HEK293T (cell line): ENCODE results near the gene SIK3.
"Not testable (repeated sequence)": the region's sequence is repeated elsewhere in the genome, so short reads cannot be mapped to it uniquely, and the experiment has no call there.

Experiments
- ARNT ChIP-seq: fragments of 450-650 bp; IDR thresholded peaks from 2 replicates; pipeline ENCODE4 v1.6.1; 2017; ENCODE audit warnings: mild to moderate bottlenecking
- BHLHE40 ChIP-seq: fragments of 450-650 bp; IDR thresholded peaks from 2 replicates; pipeline ENCODE4 v1.6.1; 2016; ENCODE audit warnings: mild to moderate bottlenecking, moderate library complexity, borderline replicate concordance
- CTBP1 ChIP-seq: fragments of 450-650 bp; IDR thresholded peaks from 2 replicates; pipeline ENCODE4 v1.6.1; 2016; ENCODE audit warnings: borderline replicate concordance
- ELF4 ChIP-seq: fragments of 450-650 bp; IDR thresholded peaks from 2 replicates; pipeline ENCODE4 v1.6.1; 2017; ENCODE audit warnings: antibody characterized with exemption
- FOXA1 ChIP-seq: fragments of 450-650 bp; IDR thresholded peaks from 2 replicates; pipeline ENCODE4 v1.6.1; 2016; ENCODE audit warnings: mild to moderate bottlenecking
- FOXM1 ChIP-seq: fragments of 450-650 bp; IDR thresholded peaks from 2 replicates; pipeline ENCODE4 v1.6.1; 2017; ENCODE audit warnings: mild to moderate bottlenecking, borderline replicate concordance
- SP1 ChIP-seq: fragments of 450-650 bp; IDR thresholded peaks from 2 replicates; pipeline ENCODE4 v1.6.1; 2017
- TARDBP ChIP-seq: fragments of 450-650 bp; IDR thresholded peaks from 2 replicates; pipeline ENCODE4 v1.6.1; 2016
- TF ChIP-seq, protein P1 (sequence below): fragments of 450-650 bp; IDR thresholded peaks from 2 replicates; pipeline ENCODE4 v1.6.1; 2016

DNA sequence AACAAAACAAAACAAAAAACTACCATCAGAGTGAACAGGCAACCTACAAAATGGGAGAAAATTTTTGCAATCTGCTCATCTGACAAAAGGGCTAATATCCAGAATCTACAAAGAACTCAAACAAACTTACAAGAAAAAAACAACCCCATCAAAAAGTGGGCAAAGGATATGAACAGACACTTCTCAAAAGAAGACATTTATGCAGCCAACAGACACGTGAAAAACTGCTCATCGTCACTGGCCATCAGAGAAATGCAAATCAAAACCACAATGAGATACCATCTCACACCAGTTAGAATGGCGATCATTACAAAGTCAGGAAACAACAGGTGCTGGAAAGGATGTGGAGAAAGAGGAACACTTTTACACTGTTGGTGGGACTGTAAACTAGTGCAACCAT, 14.3 kb upstream of the SIK3 start:
- not testable (repeated sequence) for TF ChIP-seq SP1, FOXA1, TARDBP, ELF4, CTBP1, BHLHE40, ARNT, FOXM1
- TF ChIP-seq, protein P1, sequence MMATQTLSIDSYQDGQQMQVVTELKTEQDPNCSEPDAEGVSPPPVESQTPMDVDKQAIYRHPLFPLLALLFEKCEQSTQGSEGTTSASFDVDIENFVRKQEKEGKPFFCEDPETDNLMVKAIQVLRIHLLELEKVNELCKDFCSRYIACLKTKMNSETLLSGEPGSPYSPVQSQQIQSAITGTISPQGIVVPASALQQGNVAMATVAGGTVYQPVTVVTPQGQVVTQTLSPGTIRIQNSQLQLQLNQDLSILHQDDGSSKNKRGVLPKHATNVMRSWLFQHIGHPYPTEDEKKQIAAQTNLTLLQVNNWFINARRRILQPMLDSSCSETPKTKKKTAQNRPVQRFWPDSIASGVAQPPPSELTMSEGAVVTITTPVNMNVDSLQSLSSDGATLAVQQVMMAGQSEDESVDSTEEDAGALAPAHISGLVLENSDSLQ: not testable (repeated sequence)
